ENCODE results near the gene ZRANB3. TPM values are rescaled to one million over a fixed set of nuclear protein-coding genes. Genes with fewer than 3 reads are reported as not detected.
"Not testable (repeated sequence)": the region's sequence is repeated elsewhere in the genome, so short reads cannot be mapped to it uniquely, and the experiment has no call there.

Gene ZRANB3
- total and polyA plus RNA-seq, 2 experiments from 2014 or later, result 10.5 to 16.8 TPM

GRCh38 chr2:135504811-135505210 is 26.2 kb downstream of the ZRANB3 start (continued):
- TF ChIP-seq JUNB (IDR thresholded peaks at IDR 0.05; ENCODE audit: unreplicated experiment) (no peak), STAT1 (IDR thresholded peaks at IDR 0.05; ENCODE audit: unreplicated experiment) (no peak), REST (IDR thresholded peaks at IDR 0.05; ENCODE audit: unreplicated experiment) (no peak), CREB1 (CRISPR knock-in tag; IDR thresholded peaks at IDR 0.05; ENCODE audit: low read depth) (no peak), EZH2phosphoT487 (IDR thresholded peaks at IDR 0.05; ENCODE audit: unreplicated experiment) (no peak)

GRCh38 chr2:135498588-135498987 is 32.4 kb downstream of the ZRANB3 start:
- not testable (repeated sequence) for H3K4me1 ChIP-seq (ENCODE audit: insufficient read depth); H2AFZ ChIP-seq; H3K4me3 ChIP-seq; H3F3A ChIP-seq (replicated peaks; ENCODE audit: low read depth); H3K4me3 Mint-ChIP-seq; H3K79me2 ChIP-seq (replicated peaks; ENCODE audit: insufficient read depth); H4K20me1 ChIP-seq (replicated peaks; ENCODE audit: insufficient read depth); H3K27ac ChIP-seq (ENCODE audit: low read depth); H3K27ac Mint-ChIP-seq; H3K4me1 Mint-ChIP-seq; H3K4me2 ChIP-seq; ATAC-seq; H3K27me3 ChIP-seq (ENCODE audit: insufficient read depth); H3K9me2 ChIP-seq (ENCODE audit: insufficient read depth); H3K27me3 Mint-ChIP-seq (ENCODE audit: insufficient read depth, low read depth, poor library complexity)
- Mint-ChIP-seq H3K9me3 (peaks cover 29% of the 10 kb centered on the region), H3K36me3 (ENCODE audit: low read depth) (peaks cover 63% of the 10 kb centered on the region)
- H3K36me3 ChIP-seq (ENCODE audit: insufficient read depth), result peaks cover 19% of the 10 kb centered on the region
- peak; percentile 16 for DNase-seq (ENCODE audit: low spot score)

- H3K9me2 ChIP-seq (ENCODE audit: insufficient read depth), result no peaks in the 10 kb centered on the region
- H3K27ac ChIP-seq (ENCODE audit: low read depth), result no peak overlapping the region
- DNase-seq (ENCODE audit: low spot score) (no peak), ATAC-seq (no peak)
- H2AFZ ChIP-seq, result no peak overlapping the region
- H3K4me3 ChIP-seq, result no peak overlapping the region
- no peak overlapping the region for H3K27ac Mint-ChIP-seq
- H3K36me3 Mint-ChIP-seq (ENCODE audit: low read depth), result peaks cover 36% of the 10 kb centered on the region
- H3K4me2 ChIP-seq, result no peak overlapping the region
- no peaks in the 10 kb centered on the region for H3K27me3 ChIP-seq (ENCODE audit: insufficient read depth)
- H3K9me3 Mint-ChIP-seq, result peaks cover 23% of the 10 kb centered on the region
- H3K4me3 Mint-ChIP-seq, result no peak overlapping the region
- no peaks in the 10 kb centered on the region; the same call in 2 of the 3 replicates for H3K4me1 Mint-ChIP-seq
- no peaks in the 10 kb centered on the region for H3K27me3 Mint-ChIP-seq (ENCODE audit: insufficient read depth, low read depth, poor library complexity)
- no peaks in the 10 kb centered on the region for H3F3A ChIP-seq (replicated peaks; ENCODE audit: low read depth)
- peaks cover 19% of the 10 kb centered on the region for H3K36me3 ChIP-seq (ENCODE audit: insufficient read depth)
- H3K4me1 ChIP-seq (ENCODE audit: insufficient read depth), result no peaks in the 10 kb centered on the region
- H3K79me2 ChIP-seq (replicated peaks; ENCODE audit: insufficient read depth), result no peaks in the 10 kb centered on the region
- H4K20me1 ChIP-seq (replicated peaks; ENCODE audit: insufficient read depth), result no peaks in the 10 kb centered on the region
- TF ChIP-seq ETS1 (IDR thresholded peaks at IDR 0.05) (no peak), ZNF462 (CRISPR knock-in tag; IDR thresholded peaks at IDR 0.05) (no peak), JUNB (IDR thresholded peaks at IDR 0.05; ENCODE audit: unreplicated experiment) (no peak), STAT1 (IDR thresholded peaks at IDR 0.05; ENCODE audit: unreplicated experiment) (no peak), NANOG (IDR thresholded peaks at IDR 0.05; ENCODE audit: borderline replicate concordance) (no peak)
Observed at GRCh38 chr2:135494917-135495316, 36.1 kb downstream of the ZRANB3 start.

Data from GM23338 (cell line).